Measurements from ENCODE around the gene SOWAHC.

DNA sequence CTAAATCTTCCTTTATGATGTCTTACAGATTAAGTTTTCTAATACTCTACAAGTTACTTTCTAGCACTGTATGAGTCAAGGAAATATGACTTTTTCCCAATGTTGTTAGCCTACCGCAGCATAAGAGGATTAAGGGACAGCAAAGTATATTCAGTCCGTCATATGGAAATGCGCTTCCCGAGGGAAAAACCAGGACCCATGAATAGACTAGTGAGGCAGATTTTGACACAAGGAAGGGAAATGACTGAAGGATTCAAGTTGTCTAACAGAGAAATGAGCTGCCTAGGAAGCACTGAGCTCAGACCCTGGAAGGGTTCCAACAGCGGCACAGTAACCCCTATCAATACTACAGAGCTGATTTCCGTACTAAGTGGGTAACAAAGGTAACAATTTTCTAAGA lies 12.4 kb upstream of the SOWAHC start:
- TF ChIP-seq, protein P1, sequence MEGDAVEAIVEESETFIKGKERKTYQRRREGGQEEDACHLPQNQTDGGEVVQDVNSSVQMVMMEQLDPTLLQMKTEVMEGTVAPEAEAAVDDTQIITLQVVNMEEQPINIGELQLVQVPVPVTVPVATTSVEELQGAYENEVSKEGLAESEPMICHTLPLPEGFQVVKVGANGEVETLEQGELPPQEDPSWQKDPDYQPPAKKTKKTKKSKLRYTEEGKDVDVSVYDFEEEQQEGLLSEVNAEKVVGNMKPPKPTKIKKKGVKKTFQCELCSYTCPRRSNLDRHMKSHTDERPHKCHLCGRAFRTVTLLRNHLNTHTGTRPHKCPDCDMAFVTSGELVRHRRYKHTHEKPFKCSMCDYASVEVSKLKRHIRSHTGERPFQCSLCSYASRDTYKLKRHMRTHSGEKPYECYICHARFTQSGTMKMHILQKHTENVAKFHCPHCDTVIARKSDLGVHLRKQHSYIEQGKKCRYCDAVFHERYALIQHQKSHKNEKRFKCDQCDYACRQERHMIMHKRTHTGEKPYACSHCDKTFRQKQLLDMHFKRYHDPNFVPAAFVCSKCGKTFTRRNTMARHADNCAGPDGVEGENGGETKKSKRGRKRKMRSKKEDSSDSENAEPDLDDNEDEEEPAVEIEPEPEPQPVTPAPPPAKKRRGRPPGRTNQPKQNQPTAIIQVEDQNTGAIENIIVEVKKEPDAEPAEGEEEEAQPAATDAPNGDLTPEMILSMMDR (IDR thresholded peaks at IDR 0.05; ENCODE audit: insufficient read depth, low read length, poor library complexity, severe bottlenecking), result no peak
- TF ChIP-seq EZH2phosphoT487 (conservative IDR thresholded peaks at IDR 0.05; ENCODE audit: low read length), result no peak

Measured in SU-DHL-6 (cell line).